ENCODE data around the gene RAB31. TPM values are rescaled to one million over a fixed set of nuclear protein-coding genes. Genes with fewer than 3 reads are reported as not detected.

Gene RAB31
- total and polyA plus RNA-seq, 2 experiments from 2014 or later: 26.0 to 81.8 TPM

GRCh38 chr18:9878095-9878494, 170.0 kb downstream of the RAB31 start:
- Histone ChIP-seq H3K4me1 (ENCODE audit: insufficient read depth) (peaks cover 15% of the 10 kb centered on the region), H3K27me3 (no peaks in the 10 kb centered on the region), H3K9me2 (replicated peaks; ENCODE audit: insufficient read depth) (no peaks in the 10 kb centered on the region), H4K20me1 (ENCODE audit: insufficient read depth, poor library complexity, severe bottlenecking) (no peaks in the 10 kb centered on the region), H2AFZ (no peak overlapping the region), H3K36me3 (replicated peaks; ENCODE audit: insufficient read depth, low read depth) (no peaks in the 10 kb centered on the region), H3K4me2 (peak overlapping the region; percentile 60), H3K27ac (peak overlapping the region; percentile 86), H3K79me2 (no peaks in the 10 kb centered on the region), H3K4me3 (no peak overlapping the region), H3K9me3 (ENCODE audit: low read depth) (no peaks in the 10 kb centered on the region)
- 95% methylated on average over 1 of the region's 1 CpG for WGBS (ENCODE audit: low lambda C conversion rate, missing lambda C conversion rate)
- TF ChIP-seq, protein P1, sequence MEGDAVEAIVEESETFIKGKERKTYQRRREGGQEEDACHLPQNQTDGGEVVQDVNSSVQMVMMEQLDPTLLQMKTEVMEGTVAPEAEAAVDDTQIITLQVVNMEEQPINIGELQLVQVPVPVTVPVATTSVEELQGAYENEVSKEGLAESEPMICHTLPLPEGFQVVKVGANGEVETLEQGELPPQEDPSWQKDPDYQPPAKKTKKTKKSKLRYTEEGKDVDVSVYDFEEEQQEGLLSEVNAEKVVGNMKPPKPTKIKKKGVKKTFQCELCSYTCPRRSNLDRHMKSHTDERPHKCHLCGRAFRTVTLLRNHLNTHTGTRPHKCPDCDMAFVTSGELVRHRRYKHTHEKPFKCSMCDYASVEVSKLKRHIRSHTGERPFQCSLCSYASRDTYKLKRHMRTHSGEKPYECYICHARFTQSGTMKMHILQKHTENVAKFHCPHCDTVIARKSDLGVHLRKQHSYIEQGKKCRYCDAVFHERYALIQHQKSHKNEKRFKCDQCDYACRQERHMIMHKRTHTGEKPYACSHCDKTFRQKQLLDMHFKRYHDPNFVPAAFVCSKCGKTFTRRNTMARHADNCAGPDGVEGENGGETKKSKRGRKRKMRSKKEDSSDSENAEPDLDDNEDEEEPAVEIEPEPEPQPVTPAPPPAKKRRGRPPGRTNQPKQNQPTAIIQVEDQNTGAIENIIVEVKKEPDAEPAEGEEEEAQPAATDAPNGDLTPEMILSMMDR (IDR thresholded peaks at IDR 0.05; ENCODE audit: poor library complexity): no peak
- TF ChIP-seq EZH2 (IDR thresholded peaks at IDR 0.05; ENCODE audit: borderline replicate concordance) (no peak), EZH2phosphoT487 (IDR thresholded peaks at IDR 0.05; ENCODE audit: low read depth, severe bottlenecking, unreplicated experiment) (no peak)
- DNase-seq (ENCODE audit: low spot score): no peak

DNA sequence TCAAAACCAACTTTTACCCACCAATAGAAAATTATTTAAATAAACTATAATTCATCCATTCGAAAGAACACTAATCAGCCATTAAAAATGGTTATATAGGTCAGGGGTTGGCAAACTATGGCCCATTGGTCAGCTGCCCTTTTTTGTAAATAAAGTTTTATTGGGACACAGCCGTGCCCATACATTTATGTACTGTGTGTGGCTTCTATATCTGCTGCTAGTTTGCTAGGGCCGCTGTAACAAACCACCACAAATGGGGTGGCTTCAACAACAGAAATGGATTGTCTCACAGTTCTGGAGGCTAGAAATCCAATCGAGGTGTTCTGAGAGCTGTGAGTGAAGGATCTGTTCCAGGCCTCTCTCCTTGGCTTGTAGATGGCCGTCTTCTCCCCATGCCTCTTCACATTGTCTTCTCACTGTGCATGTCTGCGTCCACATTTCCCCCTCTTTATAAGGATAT, 170.7 kb downstream of the RAB31 start:
- H3K79me2 ChIP-seq: no peaks in the 10 kb centered on the region

DNA sequence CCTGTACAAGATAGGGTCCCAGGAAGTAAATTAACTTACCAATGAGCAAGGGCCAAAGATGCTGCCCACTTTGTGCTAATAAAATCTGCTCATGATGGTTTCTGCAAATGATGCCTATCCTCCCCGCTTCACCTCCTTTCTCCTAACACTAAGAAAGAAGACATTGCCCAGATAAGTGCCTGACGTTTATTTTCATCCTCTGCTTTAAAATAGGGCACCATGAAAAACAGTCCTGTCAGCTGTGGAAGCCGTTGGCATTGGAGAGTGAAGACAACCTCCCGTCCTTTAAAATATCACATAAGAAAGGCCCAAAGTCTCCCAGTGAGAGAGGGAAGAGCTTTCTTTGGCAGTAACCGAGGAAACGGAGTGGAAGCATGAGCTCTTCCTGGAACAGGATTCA, 176.0 kb downstream of the RAB31 start:
- Histone ChIP-seq H2AFZ (no peak overlapping the region), H3K9me2 (replicated peaks; ENCODE audit: insufficient read depth) (no peaks in the 10 kb centered on the region), H4K20me1 (ENCODE audit: insufficient read depth, poor library complexity, severe bottlenecking) (no peaks in the 10 kb centered on the region), H3K27ac (no peak overlapping the region), H3K4me3 (no peak overlapping the region), H3K9me3 (ENCODE audit: low read depth) (no peaks in the 10 kb centered on the region), H3K27me3 (no peaks in the 10 kb centered on the region), H3K36me3 (replicated peaks; ENCODE audit: insufficient read depth, low read depth) (no peaks in the 10 kb centered on the region), H3K79me2 (no peaks in the 10 kb centered on the region), H3K4me2 (no peak overlapping the region), H3K4me1 (ENCODE audit: insufficient read depth) (no peaks in the 10 kb centered on the region)
- TF ChIP-seq, protein P1 (IDR thresholded peaks at IDR 0.05; ENCODE audit: poor library complexity): no peak
- no peak for TF ChIP-seq EZH2 (IDR thresholded peaks at IDR 0.05; ENCODE audit: borderline replicate concordance)
- TF ChIP-seq EZH2phosphoT487 (IDR thresholded peaks at IDR 0.05; ENCODE audit: low read depth, severe bottlenecking, unreplicated experiment): no peak
- DNase-seq (ENCODE audit: low spot score): no peak
- 92% methylated on average over 6 of the region's 6 CpGs for WGBS (ENCODE audit: low lambda C conversion rate, missing lambda C conversion rate)

More for the DNA sequence above, 170.7 kb downstream of the RAB31 start:
- no peak for DNase-seq (ENCODE audit: low spot score)
- H3K27ac ChIP-seq: no peak overlapping the region
- 92% methylated on average over 6 of the region's 6 CpGs for WGBS (ENCODE audit: low lambda C conversion rate, missing lambda C conversion rate)
- no peaks in the 10 kb centered on the region for H3K36me3 ChIP-seq (replicated peaks; ENCODE audit: insufficient read depth, low read depth)
- H2AFZ ChIP-seq: no peak overlapping the region
- peaks cover 15% of the 10 kb centered on the region for H3K4me1 ChIP-seq (ENCODE audit: insufficient read depth)
- no peak overlapping the region for H3K4me2 ChIP-seq
- H3K9me2 ChIP-seq (replicated peaks; ENCODE audit: insufficient read depth): no peaks in the 10 kb centered on the region
- no peaks in the 10 kb centered on the region for H3K9me3 ChIP-seq (ENCODE audit: low read depth)
- no peaks in the 10 kb centered on the region for H4K20me1 ChIP-seq (ENCODE audit: insufficient read depth, poor library complexity, severe bottlenecking)
- no peaks in the 10 kb centered on the region for H3K27me3 ChIP-seq
- no peak overlapping the region for H3K4me3 ChIP-seq
- TF ChIP-seq, protein P1 (IDR thresholded peaks at IDR 0.05; ENCODE audit: poor library complexity): no peak
- TF ChIP-seq EZH2 (IDR thresholded peaks at IDR 0.05; ENCODE audit: borderline replicate concordance) (no peak), EZH2phosphoT487 (IDR thresholded peaks at IDR 0.05; ENCODE audit: low read depth, severe bottlenecking, unreplicated experiment) (no peak)
